Suprapubic skin (tissue), 4 donors: ENCODE results near the gene THUMPD3. TPM values are rescaled to one million over a fixed set of nuclear protein-coding genes. Genes with fewer than 3 reads are reported as not detected.

Source experiments
- DNase-seq, 2 donors: peaks; one replicate each; pipeline ENCODE4 v3.0.0-alpha.2; 2019; ENCODE audit warnings: low spot score in 2 of 2
- H3K27ac ChIP-seq: fragments of 200-600 bp; sonication (generic); one replicate; pipeline ENCODE4 v1.5.1; 2019
- H3K27me3 ChIP-seq: fragments of 200-600 bp; sonication (generic); one replicate; pipeline ENCODE4 v1.5.1; 2019
- H3K36me3 ChIP-seq: fragments of 200-600 bp; sonication (generic); one replicate; pipeline ENCODE4 v1.5.1; 2019
- H3K4me1 ChIP-seq: fragments of 200-600 bp; sonication (generic); one replicate; pipeline ENCODE4 v1.5.1; 2019
- H3K4me3 ChIP-seq: fragments of 200-600 bp; sonication (generic); one replicate; pipeline ENCODE4 v1.5.1; 2019; ENCODE audit warnings: mild to moderate bottlenecking
- H3K9me3 ChIP-seq: fragments of 200-600 bp; sonication (generic); one replicate; pipeline ENCODE4 v1.5.1; 2019
- EP300 ChIP-seq: sonication (generic); formaldehyde crosslinking; IDR thresholded peaks from one replicate; pipeline ENCODE4 v1.6.1; 2017; ENCODE audit warnings: antibody characterized with exemption
- POLR2A ChIP-seq, 2 donors: fragments of 450-650 bp; IDR thresholded peaks; one replicate each; pipeline ENCODE4 v1.6.1; 2017; ENCODE audit warnings: antibody characterized with exemption in 2 of 2, mild to moderate bottlenecking in 2 of 2, moderate library complexity in 2 of 2
- POLR2AphosphoS5 ChIP-seq, 3 donors: sonication (generic); formaldehyde crosslinking; IDR thresholded peaks; one replicate each; pipeline ENCODE4 v1.6.1; 2017; ENCODE audit warnings: antibody characterized with exemption in 3 of 3
- WGBS: methylation state at CpG from one replicate; pipeline ENCODE4 v1.1.5; 2018; 5-methylcytosine and 5-hydroxymethylcytosine counted together
- total RNA-seq, 4 donors: library from RNA; depleted of rRNA; stranded (reverse); fragments of >200 nt; gene quantifications; one replicate each; pipeline ENCODE4 v1.1.0, GENCODE V29; 2016
- TF ChIP-seq, protein P1 (sequence below), 2 donors: fragments of 200-600 bp in 1 of 2; fragments of 450-650 bp in 1 of 2; sonication (generic) in 1 of 2; IDR thresholded peaks; one replicate each; pipeline ENCODE4 v1.5.1; 2016 to 2019; ENCODE audit warnings: antibody characterized with exemption in 2 of 2, mild to moderate bottlenecking in 1 of 2, moderate library complexity in 1 of 2

THUMPD3 gene
- total RNA-seq, 4 donors from 2014 or later: 14.2 to 39.0 (median 27.5) TPM

DNA sequence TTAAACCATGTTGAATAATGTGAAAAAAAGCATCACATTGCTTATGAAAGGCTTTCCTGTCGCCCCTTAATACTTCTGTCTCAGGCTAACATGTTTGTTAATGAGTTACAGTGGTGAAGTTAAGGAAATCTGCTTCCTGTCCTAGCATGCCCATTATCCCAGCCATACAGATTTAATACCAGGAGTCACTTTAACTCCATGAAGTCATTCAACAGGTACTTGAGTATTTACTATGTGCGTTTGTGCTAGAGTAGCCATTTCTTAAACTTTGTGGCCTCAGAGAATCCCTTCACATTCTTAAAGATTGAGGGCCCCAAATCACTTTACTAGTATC is 24.4 kb downstream of the THUMPD3 start:
- DNase-seq: no peak
- TF ChIP-seq POLR2A (IDR thresholded peaks at IDR 0.05): no peak
- no peak for TF ChIP-seq EP300
- TF ChIP-seq, protein P1, sequence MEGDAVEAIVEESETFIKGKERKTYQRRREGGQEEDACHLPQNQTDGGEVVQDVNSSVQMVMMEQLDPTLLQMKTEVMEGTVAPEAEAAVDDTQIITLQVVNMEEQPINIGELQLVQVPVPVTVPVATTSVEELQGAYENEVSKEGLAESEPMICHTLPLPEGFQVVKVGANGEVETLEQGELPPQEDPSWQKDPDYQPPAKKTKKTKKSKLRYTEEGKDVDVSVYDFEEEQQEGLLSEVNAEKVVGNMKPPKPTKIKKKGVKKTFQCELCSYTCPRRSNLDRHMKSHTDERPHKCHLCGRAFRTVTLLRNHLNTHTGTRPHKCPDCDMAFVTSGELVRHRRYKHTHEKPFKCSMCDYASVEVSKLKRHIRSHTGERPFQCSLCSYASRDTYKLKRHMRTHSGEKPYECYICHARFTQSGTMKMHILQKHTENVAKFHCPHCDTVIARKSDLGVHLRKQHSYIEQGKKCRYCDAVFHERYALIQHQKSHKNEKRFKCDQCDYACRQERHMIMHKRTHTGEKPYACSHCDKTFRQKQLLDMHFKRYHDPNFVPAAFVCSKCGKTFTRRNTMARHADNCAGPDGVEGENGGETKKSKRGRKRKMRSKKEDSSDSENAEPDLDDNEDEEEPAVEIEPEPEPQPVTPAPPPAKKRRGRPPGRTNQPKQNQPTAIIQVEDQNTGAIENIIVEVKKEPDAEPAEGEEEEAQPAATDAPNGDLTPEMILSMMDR (IDR thresholded peaks at IDR 0.05): no peak
- no peak for TF ChIP-seq POLR2AphosphoS5 (IDR thresholded peaks at IDR 0.05)
- Histone ChIP-seq H3K36me3 (peaks cover 80% of the 10 kb centered on the region), H3K4me1 (peaks cover 28% of the 10 kb centered on the region), H3K4me3 (no peak overlapping the region), H3K27me3 (no peaks in the 10 kb centered on the region), H3K9me3 (no peaks in the 10 kb centered on the region), H3K27ac (no peak overlapping the region)
- 74% methylated on average over 2 of the region's 2 CpGs for whole genome bisulfite sequencing

DNA sequence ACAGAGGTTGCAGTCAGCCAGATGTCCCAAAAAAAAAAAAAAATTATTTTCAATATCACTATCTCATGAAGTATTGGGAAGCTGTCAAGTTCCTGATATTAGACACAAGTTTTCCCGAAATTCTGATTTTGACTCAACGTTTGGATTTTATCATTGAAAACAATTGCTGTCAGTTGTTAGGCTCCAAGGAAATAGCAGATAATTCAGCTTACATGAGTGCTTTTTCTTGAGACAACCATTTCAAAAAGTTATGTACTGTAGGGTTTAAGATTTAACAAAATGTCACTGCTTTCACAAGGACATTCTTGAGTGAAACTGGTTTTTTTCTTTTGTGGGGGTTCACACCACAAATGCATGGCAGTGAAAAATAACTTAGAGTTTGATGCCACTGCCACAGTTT is 25.3 kb downstream of the THUMPD3 start:
- H3K36me3 ChIP-seq: peaks cover 73% of the 10 kb centered on the region
- no peak for TF ChIP-seq POLR2AphosphoS5 (IDR thresholded peaks at IDR 0.05)
- TF ChIP-seq EP300: no peak
- no peak for TF ChIP-seq POLR2A (IDR thresholded peaks at IDR 0.05)
- TF ChIP-seq, protein P1 (IDR thresholded peaks at IDR 0.05): no peak
- DNase-seq: no peak

DNA sequence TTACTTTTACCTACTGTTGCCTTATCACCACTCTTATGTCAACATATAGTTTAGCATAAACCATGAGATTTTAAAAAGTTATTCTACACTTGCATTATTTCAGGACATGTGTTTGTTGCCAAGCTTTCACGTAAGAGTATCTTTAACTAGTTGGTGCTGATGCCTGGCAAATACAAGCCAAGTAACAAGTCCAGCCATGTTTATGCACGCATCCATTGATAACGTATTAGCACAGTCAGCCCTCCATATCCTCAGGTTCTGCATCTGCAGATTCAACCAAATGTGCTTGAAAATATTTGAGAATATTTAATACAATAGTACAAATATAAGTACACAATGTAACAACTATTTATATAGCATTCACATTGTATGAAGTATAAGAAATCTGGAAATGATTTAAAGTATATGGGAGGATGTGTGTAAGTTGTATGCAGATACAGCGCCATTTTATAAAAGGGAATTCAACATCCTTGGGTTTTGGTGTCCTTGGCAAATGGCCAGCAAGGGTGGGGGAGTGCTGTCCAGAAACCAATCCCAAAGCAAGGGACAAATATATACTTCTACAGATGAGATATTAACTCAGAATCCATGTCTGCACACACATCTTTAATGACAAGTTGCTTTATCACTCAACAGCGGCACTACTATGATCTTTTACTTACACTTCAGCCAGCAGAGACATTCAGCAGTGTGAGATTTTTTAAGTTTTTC is 25.9 kb downstream of the THUMPD3 start:
- peaks cover 72% of the 10 kb centered on the region for H3K36me3 ChIP-seq
- no peak for DNase-seq
- H3K9me3 ChIP-seq: no peaks in the 10 kb centered on the region
- H3K4me1 ChIP-seq: peaks cover 42% of the 10 kb centered on the region
- WGBS: 75% methylated on average over 5 of the region's 5 CpGs
- H3K4me3 ChIP-seq: no peak overlapping the region
- H3K27me3 ChIP-seq: no peaks in the 10 kb centered on the region
- TF ChIP-seq POLR2A (IDR thresholded peaks at IDR 0.05) (no peak), EP300 (no peak), POLR2AphosphoS5 (IDR thresholded peaks at IDR 0.05) (no peak)
- TF ChIP-seq, protein P1 (IDR thresholded peaks at IDR 0.05): no peak
- H3K27ac ChIP-seq: no peak overlapping the region

More for the DNA sequence above, 25.3 kb downstream of the THUMPD3 start:
- no peaks in the 10 kb centered on the region for H3K9me3 ChIP-seq
- no peaks in the 10 kb centered on the region for H3K27me3 ChIP-seq
- no peak overlapping the region for H3K4me3 ChIP-seq
- H3K4me1 ChIP-seq: peaks cover 37% of the 10 kb centered on the region
- no peak overlapping the region for H3K27ac ChIP-seq
- WGBS: 77% methylated on average over 2 of the region's 2 CpGs

DNA sequence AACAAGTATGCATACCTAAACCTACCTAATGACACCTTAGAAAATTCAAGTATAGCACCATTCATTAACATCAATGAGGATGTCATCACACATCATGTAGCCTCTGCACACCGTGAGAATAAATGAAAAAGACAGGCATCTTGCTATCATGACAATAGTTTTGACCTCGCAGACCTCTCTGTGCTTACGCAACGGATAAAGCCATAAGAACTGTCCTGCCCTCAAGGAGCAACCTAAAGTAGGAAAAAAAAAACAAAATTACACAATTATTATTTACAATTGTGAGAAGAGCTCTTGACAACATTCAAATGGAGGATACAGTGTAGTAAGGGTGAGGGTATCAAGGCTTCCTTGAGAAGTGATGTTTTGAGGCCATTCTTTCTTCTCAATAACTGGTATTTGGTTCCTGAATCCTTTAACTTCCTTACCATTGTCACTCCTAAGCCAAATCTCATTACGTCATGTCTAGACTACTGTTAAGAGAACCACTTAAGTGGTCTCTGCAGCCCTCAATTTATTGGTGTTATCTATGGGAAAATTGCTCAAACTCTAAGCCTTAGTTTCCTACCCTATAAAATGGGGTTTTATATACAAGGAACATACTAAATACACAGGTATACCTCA is 27.5 kb downstream of the THUMPD3 start:
- H3K4me3 ChIP-seq: no peak overlapping the region
- no peaks in the 10 kb centered on the region for H3K9me3 ChIP-seq
- no peak for DNase-seq
- no peak for TF ChIP-seq POLR2AphosphoS5 (IDR thresholded peaks at IDR 0.05)
- TF ChIP-seq, protein P1 (IDR thresholded peaks at IDR 0.05): no peak
- TF ChIP-seq EP300: no peak
- TF ChIP-seq POLR2A (IDR thresholded peaks at IDR 0.05): no peak
- H3K4me1 ChIP-seq: peaks cover 59% of the 10 kb centered on the region
- 92% methylated on average over 5 of the region's 5 CpGs for WGBS
- no peaks in the 10 kb centered on the region for H3K27me3 ChIP-seq
- H3K27ac ChIP-seq: no peak overlapping the region
- H3K36me3 ChIP-seq: peaks cover 61% of the 10 kb centered on the region

DNA sequence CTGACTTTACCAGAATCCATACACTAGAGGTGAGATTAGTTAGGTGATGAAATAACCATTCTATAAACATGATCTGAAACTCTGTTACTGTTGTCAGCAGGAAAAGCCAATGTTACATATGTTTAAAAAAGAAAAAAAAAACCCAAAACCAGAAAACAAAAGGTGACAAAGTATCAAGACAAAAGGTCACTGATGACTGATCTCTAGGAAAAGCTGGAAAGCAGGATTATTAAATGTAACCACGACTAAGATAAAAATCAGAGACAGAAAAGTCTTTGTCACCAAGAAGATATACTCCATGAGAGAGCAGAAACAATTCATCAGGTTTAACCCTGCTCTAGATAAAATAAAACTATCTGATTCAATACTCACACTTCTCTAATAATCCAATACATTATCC is 29.2 kb downstream of the THUMPD3 start:
- TF ChIP-seq POLR2AphosphoS5 (IDR thresholded peaks at IDR 0.05): no peak
- no peak for TF ChIP-seq POLR2A (IDR thresholded peaks at IDR 0.05)
- no peak for TF ChIP-seq EP300
- TF ChIP-seq, protein P1 (IDR thresholded peaks at IDR 0.05): no peak
- Histone ChIP-seq H3K4me1 (peaks cover 64% of the 10 kb centered on the region), H3K27me3 (no peaks in the 10 kb centered on the region), H3K36me3 (peaks cover 47% of the 10 kb centered on the region), H3K27ac (no peak overlapping the region), H3K9me3 (no peaks in the 10 kb centered on the region), H3K4me3 (no peak overlapping the region)
- 15% methylated on average over 1 of the region's 1 CpG for WGBS
- no peak for DNase-seq
